ENCODE measurements around the gene LGI1. TPM values are rescaled to one million over a fixed set of nuclear protein-coding genes. Genes with fewer than 3 reads are reported as not detected.

Gene LGI1
- total RNA-seq, 4 donors from 2014 or later = 0.19 TPM; not detected in 3

- TF ChIP-seq CTCF (IDR thresholded peaks at IDR 0.05) = no peak
- DNase-seq (ENCODE audit: low spot score) (no peak), ATAC-seq (ENCODE audit: low FRiP score) (no peak)
These were observed 1.2 kb downstream of the LGI1 start for GRCh38 chr10:93758891-93759410.

GRCh38 chr10:93760490-93760889 is 2.8 kb downstream of the LGI1 start:
- DNase-seq (ENCODE audit: low spot score) = no peak
- TF ChIP-seq CTCF (IDR thresholded peaks at IDR 0.05) = no peak
- no peak for ATAC-seq (ENCODE audit: low FRiP score)

GRCh38 chr10:93762979-93763391 is 5.2 kb downstream of the LGI1 start:
- TF ChIP-seq CTCF (IDR thresholded peaks at IDR 0.05) = no peak
- DNase-seq (ENCODE audit: low spot score) = no peak
- no peak for ATAC-seq (ENCODE audit: low FRiP score)

- DNase-seq (ENCODE audit: low spot score) (no peak), ATAC-seq (ENCODE audit: low FRiP score) (no peak)
- no peak for TF ChIP-seq CTCF (IDR thresholded peaks at IDR 0.05)
These were observed 9.2 kb downstream of the LGI1 start for GRCh38 chr10:93766918-93767317.

- TF ChIP-seq CTCF (IDR thresholded peaks at IDR 0.05) = no peak
- DNase-seq (ENCODE audit: low spot score) = no peak
- ATAC-seq (ENCODE audit: low FRiP score) = no peak
These were observed 10.1 kb downstream of the LGI1 start for GRCh38 chr10:93767724-93768399.

GRCh38 chr10:93768892-93769291 is 11.2 kb downstream of the LGI1 start:
- DNase-seq (ENCODE audit: low spot score) (no peak), ATAC-seq (ENCODE audit: low FRiP score) (no peak)
- no peak for TF ChIP-seq CTCF (IDR thresholded peaks at IDR 0.05)

- ATAC-seq (ENCODE audit: low FRiP score) (no peak), DNase-seq (ENCODE audit: low spot score) (no peak)
- no peak for TF ChIP-seq CTCF (IDR thresholded peaks at IDR 0.05)
These were observed 13.6 kb downstream of the LGI1 start for GRCh38 chr10:93771354-93771753.
